Kidney tubule cell (primary cell): ENCODE measurements around the gene PFDN5.

ENCODE experiments used
- DNase-seq: peaks from one replicate; pipeline ENCODE4 v3.0.0-alpha.2; 2018; ENCODE audit warnings: low spot score

Gene PFDN5

DNA sequence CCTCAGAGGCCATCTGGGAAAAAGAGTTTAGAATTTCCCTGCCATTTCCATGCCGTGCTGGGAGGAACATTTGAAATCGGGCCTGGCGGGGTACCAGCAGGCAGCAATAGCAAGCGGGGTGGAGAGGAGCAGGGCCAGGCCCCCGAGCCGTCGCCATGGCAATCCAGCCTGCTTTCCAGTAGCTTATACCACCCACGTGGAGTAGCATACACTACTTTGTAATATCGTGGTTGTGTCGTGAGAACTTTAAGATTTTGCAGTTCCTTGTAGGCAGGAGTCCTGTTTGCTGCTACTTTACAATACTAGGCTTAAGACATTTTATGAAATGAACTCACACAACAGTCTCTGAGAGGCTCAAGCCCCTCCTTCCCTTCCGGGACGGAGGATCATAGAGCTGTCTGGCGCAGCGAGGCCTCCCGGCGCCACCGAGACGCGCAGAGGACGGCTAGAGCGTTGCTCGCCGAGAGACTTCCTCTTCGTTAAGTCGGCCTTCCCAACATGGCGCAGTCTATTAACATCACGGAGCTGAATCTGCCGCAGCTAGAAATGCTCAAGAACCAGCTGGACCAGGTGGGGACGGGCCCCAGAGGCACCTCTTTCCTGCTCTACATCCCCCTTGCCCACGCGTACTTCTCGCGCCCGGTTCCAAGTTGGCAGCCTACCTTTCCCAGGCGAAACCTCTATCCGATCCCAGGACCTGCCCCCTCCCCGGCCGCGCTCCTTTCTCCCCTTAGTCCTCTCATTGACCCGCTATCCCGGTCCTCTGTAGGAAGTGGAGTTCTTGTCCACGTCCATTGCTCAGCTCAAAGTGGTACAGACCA lies at the start of gene PFDN5:
Gene PFDN5 (plus strand): TSS at position 473 of the 821 bp plus-strand sequence. CDS start 26 bp downstream, at position 499.
- DNase-seq = peak; percentile 93

DNA sequence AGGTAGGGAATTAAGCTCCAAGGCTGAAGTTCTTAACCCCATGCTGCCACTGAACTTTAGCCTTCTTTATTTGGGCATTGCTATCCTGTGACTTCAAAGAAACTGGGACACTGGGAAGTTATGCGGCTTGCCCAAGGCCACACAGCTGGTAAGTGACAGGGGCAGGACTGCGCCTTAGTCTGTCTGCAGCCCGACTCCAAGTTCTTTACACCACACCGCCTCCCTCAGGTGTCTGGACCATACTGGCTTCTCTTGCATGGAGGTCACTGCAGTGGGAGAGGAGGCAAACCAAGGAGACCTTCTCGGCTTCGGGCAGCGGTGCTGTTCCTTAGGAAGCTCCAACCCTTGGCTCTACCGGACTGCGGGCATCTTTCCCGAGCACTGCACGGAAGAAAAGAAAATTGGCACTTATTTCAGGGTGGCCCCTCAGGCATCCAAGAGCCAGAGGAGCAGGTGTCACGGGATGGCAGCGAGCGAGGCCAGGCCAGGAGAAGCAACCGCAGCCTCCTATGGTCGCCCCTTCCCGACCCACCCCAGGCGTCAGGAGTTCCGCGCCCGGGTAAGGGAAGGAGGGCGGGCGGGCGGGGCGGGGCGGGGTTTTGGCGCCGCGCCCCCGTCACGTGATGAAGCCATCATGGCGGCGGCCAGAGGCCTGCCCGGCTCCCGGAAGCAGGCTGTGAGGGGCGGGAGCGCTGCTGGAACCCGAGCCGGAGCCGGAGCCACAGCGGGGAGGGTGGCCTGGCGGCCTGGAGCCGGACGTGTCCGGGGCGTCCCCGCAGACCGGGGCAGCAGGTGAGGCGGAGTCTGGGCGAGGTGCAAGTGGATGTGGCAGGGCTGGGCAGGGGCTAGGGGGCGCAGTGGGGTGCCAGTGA lies 43.6 kb upstream of the PFDN5 start:
- peak; percentile 82 for DNase-seq

DNA sequence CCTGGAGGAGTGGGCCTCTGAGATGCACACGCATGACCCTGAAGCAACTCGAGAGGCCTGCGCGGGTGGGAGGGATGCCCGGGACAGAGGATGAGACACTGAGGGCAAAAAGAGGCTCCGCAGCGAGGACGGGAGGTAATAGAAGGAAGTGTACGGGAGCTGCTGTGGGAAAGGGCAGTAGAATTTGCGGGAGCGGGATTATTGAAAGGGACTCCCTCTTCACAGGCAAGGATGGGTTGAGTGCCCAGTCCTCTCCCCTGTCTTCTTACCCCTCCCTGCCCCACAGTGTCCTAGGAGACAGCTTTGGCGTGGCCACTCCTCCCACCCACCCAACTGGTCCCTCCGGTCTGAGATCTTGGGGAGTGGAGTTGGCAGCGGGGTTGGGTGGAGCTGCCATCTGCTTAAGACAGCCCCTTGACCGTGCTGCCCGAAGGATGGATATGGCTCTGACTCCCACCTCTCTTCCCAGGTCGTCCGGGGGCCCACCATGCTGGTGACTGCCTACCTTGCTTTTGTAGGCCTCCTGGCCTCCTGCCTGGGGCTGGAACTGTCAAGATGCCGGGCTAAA lies 42.9 kb upstream of the PFDN5 start:
- DNase-seq = peak; percentile 24

DNA sequence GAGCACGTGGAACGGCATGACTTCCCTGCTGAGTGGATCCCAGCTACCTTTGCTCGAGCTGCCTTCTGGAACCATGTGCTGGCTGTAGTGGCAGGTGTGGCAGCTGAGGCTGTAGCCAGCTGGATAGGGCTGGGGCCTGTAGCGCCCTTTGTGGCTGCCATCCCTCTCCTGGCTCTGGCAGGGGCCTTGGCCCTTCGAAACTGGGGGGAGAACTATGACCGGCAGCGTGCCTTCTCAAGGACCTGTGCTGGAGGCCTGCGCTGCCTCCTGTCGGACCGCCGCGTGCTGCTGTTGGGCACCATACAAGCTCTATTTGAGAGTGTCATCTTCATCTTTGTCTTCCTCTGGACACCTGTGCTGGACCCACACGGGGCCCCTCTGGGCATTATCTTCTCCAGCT lies 42.0 kb upstream of the PFDN5 start:
- no peak for DNase-seq

DNA sequence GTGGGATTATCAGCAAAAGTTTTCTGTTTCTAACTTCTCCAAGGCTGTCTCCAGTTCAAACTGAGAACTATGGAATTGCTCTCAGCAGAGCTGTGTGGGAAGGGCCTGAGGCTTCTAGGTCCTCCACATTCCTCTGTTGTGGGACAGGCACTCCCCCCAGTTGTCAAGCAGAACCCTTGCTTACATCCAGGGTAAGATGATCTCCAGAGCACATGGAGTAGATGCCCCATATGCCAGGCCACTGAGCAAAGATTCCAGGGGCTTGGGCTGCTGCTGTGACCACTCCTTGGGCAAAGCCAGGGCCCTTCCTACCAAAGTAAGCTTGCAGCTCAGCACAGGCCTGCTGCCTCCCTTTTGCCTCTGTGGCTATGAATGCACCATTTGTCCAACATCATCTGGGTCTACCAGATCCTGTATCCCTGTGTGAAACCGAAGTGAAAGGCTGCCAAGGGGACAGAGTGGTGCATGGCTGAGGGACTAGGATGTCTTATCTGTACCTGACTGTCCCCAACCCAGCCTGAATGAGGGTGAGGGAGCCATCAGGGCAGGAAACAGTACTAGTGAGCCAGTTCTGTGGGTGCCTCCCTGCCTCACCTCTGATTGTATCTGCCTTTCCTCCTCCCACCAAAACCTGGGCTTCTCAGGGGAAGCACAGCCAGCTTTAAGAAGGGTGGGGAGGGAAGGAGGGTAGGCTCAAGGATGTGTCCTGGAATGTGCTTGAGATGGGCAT lies 40.4 kb upstream of the PFDN5 start:
- DNase-seq = no peak

- no peak for DNase-seq
Observed at GRCh38 chr12:53255996-53256395, 39.3 kb upstream of the PFDN5 start.

DNA sequence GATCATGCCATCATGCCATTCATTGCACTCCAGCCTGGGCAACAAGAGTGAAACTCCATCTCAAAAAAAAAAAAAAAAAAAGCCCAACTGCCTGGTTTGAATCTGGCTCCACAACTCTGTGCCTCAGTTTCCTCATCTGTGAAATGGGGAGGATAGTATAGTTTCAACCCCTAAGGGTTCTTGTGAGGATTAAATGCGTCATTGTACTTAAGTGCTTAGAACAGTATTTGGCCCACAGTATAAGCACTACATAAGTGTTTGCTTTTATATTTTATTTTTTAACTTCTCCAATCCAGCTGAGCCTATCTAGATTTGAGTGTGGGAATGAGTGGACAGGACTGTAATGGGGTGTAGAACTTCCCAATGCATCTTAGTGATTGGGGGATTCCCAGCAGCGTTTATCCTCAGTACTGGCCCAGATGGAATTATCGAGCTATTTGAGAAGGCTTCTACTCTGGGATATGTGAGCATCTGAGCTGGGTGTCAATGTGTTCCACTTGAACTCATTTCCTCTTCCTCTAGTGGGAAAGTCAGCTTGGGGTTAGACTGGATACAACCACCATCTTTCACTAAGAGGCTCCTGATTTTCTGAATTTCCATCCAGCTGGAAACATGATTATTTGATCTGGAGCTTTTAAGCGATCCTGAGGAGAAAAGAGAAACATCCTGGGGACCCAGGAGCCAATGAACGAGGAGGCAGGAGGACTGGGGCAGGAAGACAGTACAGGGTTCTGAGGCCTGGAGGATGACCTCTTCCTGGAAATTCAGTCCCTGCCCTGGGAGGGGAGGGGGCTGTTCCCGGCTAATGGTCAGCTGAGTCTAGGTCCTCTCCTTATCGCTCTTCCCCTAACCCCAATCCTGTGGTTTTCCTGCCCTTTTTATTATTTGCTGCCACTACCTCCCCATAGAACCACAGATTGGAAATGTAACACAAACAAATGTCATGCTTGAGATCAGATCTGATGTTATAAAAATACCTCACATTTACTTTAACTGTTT lies 36.5 kb upstream of the PFDN5 start:
- no peak for DNase-seq

DNA sequence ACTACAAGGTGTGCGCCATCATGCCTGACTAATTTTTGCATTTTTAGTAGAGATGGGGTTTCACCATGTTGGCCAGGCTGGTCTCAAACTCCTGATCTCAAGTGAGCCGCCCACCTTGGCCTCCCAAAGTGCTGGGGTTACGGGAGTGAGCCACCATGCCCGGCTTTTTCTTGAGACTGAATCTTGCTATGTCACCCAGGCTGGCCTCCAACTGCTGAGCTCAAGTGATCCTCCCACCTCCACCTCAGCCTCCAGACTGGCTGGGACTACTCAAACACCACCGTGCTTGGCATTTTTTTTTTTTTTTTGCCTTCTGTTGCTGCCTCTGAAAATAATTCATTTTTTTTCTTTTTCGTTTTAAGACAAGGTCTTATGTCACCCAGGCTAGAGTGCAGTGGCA lies 35.5 kb upstream of the PFDN5 start:
- DNase-seq = no peak

- peak; percentile 45 for DNase-seq
Observed at GRCh38 chr12:53265783-53266182, 29.6 kb upstream of the PFDN5 start.

DNA sequence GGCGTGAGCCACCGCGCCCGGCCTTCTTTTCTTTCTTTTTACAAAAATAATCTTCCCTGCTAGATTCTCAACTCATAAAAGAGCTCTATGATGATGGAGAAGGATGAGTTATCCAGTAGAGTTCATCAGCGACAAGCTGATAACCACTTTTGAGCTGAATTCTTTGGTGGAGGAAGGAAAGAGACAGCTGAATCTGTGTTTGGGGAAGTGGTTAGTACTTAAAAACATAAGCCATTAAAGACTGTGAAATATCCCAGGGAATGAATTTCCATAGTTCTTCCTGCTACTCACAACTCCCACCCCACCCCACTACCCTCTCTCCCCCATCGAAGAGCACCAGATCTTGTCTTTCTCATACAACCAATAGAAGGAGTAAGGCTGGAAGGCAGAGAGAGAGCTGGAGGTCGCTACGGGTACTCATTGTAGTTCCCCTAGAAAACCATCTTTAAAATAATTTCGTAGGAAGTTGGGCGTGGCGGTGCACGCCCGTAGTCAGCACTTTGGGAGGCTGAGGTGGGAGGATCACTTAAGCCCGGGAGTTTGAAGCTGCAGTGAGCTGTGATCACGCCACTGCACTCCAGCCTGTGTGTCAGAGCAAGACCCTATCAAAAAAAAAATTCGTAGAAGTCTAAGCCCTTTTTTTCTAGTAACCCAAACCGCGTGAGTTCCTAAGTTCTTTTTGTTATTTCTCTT lies 27.9 kb upstream of the PFDN5 start:
- no peak for DNase-seq

- DNase-seq = peak; percentile 72
Observed at GRCh38 chr12:53267999-53268629, 27.2 kb upstream of the PFDN5 start, which contains the start of gene ESPL1. Gene ESPL1 (plus strand): TSS chr12:53268299. CDS start chr12:53268767, 468 bp downstream.

GRCh38 chr12:53268630-53269562 lies 26.4 kb upstream of the PFDN5 start:
- DNase-seq = no peak

- DNase-seq = no peak
Observed at GRCh38 chr12:53274445-53274844, 20.9 kb upstream of the PFDN5 start.

DNA sequence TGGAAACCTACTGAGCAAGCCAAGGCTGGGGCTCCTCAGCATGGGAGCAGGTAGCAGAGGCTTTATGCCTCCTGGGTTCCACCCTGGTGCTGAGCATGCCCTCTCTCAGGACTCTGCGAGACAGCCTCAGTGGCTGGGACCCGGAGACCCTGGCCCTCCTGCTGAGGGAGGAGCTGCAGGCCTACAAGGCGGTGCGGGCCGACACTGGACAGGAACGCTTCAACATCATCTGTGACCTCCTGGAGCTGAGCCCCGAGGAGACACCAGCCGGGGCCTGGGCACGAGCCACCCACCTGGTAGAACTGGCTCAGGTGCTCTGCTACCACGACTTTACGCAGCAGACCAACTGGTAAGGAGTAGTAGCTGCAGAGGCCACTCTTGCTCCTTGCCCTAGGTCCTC lies 18.8 kb upstream of the PFDN5 start:
- DNase-seq = no peak

DNA sequence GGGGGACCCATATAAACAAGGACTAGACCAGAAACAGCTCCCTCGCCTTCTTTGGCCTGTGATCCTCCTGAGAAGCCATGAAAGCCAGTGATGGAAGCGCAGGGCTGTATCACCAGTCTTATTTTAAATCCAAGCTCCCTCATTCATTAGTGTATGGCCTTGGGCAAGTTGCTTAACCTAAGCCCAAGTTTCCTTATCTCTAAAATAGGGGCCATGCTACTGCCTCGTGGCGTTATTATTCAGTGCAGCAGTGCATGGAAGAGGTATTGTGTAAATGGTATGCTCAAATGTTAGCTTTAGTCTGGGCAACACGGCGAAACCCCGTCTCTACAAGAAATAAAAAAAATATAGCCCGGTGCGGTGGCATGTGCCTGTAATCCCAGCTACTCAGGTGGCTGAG lies 17.4 kb upstream of the PFDN5 start:
- no peak for DNase-seq

GRCh38 chr12:53279283-53279869 lies 16.0 kb upstream of the PFDN5 start:
- DNase-seq = no peak

DNA sequence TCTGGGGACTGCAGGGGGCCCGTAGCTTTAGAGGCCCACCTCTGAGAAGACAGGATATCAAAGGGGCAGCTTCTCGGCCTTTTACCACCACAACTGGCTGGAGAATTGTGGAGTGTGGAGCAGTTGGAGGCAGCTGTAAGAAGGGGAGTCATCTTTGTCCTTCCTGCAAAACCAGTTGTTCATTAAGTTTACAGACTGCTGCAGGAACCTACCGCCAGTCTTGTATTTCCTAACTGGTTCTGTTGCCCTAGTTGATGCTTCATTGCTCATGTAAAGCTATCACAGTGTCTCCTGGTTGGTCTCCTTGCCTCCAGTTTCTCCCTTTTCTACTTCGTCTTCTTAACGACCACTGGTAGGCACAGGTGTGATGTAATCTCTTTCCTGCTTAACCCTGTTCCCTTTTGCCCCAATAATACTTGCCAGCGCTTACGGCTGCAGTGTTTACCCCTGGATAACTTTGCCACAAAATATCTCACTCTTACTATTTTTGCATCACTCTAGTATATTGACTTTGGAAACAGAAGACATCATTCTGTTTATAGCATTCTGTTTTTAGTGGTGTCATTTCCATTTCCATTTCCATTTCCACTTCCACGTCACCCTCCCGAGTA lies 15.3 kb upstream of the PFDN5 start:
- no peak for DNase-seq

DNA sequence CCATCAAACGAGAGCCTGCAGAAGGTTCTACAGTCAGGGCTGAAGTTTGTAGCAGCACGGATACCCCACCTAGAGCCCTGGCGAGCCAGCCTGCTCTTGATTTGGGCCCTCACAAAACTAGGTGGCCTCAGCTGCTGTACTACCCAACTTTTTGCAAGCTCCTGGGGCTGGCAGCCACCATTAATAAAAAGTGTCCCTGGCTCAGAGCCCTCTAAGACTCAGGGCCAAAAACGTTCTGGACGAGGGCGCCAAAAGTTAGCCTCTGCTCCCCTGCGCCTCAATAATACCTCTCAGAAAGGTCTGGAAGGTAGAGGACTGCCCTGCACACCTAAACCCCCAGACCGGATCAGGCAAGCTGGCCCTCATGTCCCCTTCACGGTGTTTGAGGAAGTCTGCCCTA lies 8.9 kb upstream of the PFDN5 start:
- DNase-seq = no peak
